IMR-90 (cell line): ENCODE data around the gene HES6.

ENCODE experiments used
- CTCF ChIP-seq: conservative IDR thresholded peaks from 2 replicates; pipeline ENCODE4 v1.5.1; 2012; ENCODE audit warnings: mild to moderate bottlenecking, low read depth, low read length, improper control_type of control experiment
- RFX5 ChIP-seq: IDR thresholded peaks from 2 replicates; pipeline ENCODE4 v1.8.0; 2012; ENCODE audit warnings: low read depth, mild to moderate bottlenecking, low read length, moderate library complexity

DNA sequence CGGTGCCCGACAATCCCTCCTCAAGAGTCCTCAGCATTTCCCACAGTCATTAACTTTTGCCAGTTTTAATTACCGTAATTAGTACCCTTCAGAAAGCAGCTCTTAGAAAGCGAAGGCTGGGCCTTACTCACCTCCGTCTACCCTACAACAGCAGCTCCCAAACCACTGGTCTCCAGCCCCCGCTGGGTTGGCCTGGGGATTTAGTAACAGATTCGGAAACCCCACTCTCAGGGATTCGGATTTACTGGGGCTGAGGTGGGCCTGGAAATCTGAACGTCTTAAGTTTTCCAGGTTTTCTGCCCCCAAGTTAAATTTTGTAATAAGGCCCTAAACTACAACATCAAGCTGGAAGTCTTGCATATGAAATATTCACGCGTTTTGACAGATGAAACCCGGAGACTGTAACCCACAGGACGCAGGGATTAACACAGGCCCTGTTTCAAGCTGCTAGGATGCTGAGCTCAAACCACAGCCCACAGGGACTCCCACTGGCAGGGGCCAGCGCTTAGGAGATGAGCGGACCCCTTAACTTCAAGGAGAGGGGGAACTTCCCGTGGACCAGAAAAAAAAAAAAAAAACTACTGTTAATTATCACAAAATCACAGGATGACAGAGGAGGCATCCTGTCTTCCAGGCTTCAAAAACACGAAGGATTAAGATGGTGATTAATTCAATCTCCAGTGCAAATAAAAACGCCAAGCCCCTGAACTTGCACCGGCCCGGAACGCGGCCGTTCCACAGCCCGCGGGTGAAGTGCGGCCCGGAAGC is 37.3 kb downstream of the HES6 start:
- TF ChIP-seq CTCF, result no peak
- no peak for TF ChIP-seq RFX5
